Uterus (tissue), 2 donors: ENCODE measurements around the gene CAMK2N1.

Experiments used
- POLR2A ChIP-seq, 2 donors: fragments of 450-650 bp; IDR thresholded peaks; one replicate each; pipeline ENCODE4 v1.6.1; 2016; ENCODE audit warnings: antibody characterized with exemption in 2 of 2, mild to moderate bottlenecking in 1 of 2, moderate library complexity in 1 of 2
- TF ChIP-seq, protein P1 (sequence below), 4 experiments: fragments of 200-600 bp in 2 of 4; fragments of 450-650 bp in 2 of 4; sonication (generic) in 2 of 4; IDR thresholded peaks; one replicate each; pipeline ENCODE4 v1.5.1; 2016 to 2019; ENCODE audit warnings: antibody characterized with exemption in 4 of 4, mild to moderate bottlenecking in 2 of 4, moderate library complexity in 1 of 4

DNA sequence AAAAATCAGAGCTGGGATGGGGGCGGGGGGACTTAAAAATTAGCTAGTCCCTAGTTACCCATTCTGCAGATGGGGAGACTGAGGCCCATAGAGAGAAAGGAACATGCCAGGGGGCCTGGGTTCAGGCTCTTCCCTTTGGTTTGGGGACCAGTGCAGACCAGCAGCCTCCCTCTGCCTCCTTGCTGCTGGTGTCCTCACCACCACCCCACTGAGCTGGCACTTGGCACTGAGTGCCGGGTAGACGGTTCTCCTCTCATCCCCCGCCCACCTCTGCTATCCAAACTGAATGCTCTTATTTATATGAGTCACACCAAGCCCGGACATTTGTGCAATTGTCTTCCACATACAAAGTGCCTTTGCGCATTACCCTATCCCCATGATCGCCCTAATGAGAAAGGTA lies 39.2 kb downstream of the CAMK2N1 start:
- TF ChIP-seq, protein P1, sequence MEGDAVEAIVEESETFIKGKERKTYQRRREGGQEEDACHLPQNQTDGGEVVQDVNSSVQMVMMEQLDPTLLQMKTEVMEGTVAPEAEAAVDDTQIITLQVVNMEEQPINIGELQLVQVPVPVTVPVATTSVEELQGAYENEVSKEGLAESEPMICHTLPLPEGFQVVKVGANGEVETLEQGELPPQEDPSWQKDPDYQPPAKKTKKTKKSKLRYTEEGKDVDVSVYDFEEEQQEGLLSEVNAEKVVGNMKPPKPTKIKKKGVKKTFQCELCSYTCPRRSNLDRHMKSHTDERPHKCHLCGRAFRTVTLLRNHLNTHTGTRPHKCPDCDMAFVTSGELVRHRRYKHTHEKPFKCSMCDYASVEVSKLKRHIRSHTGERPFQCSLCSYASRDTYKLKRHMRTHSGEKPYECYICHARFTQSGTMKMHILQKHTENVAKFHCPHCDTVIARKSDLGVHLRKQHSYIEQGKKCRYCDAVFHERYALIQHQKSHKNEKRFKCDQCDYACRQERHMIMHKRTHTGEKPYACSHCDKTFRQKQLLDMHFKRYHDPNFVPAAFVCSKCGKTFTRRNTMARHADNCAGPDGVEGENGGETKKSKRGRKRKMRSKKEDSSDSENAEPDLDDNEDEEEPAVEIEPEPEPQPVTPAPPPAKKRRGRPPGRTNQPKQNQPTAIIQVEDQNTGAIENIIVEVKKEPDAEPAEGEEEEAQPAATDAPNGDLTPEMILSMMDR (IDR thresholded peaks at IDR 0.05) = no peak
- no peak for TF ChIP-seq POLR2A (IDR thresholded peaks at IDR 0.05)
